ENCODE results near the gene XK.
"Not testable (repeated sequence)": the region's sequence is repeated elsewhere in the genome, so short reads cannot be mapped to it uniquely, and the experiment has no call there.

The XK gene, protein sequence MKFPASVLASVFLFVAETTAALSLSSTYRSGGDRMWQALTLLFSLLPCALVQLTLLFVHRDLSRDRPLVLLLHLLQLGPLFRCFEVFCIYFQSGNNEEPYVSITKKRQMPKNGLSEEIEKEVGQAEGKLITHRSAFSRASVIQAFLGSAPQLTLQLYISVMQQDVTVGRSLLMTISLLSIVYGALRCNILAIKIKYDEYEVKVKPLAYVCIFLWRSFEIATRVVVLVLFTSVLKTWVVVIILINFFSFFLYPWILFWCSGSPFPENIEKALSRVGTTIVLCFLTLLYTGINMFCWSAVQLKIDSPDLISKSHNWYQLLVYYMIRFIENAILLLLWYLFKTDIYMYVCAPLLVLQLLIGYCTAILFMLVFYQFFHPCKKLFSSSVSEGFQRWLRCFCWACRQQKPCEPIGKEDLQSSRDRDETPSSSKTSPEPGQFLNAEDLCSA

DNA sequence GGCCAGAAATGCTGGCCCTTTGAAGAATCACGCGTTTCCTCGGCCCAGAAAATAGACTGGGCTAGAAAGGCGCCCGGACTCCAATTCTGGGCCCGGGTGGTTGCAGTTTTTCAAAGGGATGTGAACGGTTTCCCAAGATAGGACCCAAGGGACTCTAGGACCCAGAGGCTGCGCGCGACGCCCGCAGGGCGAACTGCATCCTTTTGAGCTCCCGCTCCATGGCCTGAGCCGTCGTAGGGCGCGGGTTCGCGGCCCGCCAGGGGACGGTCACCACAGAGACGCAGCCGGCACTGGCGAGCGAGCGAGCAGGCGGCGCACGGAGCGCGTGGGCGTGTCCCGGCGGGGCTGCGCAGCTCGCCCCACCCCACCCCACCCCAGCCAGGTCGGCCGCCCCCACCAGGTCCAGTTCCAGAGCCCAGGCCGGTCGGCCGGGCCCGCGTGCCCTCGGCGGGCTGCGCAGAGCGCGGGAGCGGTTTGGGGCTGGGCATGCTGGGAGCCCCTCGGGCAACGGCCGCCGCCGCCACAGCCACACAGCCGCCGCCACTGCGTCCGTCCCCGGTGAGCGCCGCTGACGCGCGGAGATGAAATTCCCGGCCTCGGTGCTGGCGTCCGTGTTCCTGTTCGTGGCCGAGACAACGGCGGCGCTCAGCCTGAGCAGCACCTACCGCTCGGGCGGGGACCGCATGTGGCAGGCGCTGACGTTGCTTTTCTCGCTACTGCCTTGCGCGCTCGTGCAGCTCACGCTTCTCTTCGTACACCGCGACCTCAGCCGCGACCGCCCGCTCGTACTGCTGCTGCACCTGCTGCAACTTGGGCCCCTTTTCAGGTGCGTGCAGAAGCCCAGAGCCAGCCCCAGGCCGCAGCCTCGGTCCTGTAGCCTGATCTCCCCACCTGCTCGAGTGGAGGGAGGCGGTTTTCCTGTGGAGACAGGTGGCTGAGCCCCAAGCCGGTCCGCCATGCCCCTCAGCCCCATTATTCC is at the start of gene XK:
Gene XK (plus strand): TSS at position 411 of the 979 bp plus-strand sequence. CDS start 171 bp downstream, at position 582.
- DNase-seq (ENCODE audit: low read depth in 4 of 4, low spot score in 1 of 4) = peak in 3 of 4 experiments; percentile 8 to 14 (median 9)

DNA sequence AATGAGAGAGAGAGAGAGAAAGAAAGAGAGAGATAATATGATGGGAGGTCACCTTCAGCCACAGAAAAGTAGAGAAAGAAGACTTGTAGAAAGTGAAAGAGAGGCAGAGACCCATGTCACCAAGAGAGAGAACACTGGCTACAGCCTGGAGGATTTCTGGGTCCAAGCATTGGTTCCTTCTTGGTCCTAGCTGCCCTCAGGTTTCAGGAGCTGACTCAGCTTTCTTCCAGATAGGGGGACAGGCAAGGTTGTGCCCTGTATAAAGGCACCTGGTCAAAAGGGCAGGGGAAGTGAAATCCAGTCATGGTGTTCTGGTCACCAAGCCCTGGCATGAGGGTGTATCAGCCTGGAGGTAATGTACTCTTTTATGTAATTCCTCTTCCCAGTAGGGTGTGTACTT is 47.5 kb upstream of the XK start:
- no peak for DNase-seq (ENCODE audit: low read depth in 4 of 4, low spot score in 1 of 4)

DNA sequence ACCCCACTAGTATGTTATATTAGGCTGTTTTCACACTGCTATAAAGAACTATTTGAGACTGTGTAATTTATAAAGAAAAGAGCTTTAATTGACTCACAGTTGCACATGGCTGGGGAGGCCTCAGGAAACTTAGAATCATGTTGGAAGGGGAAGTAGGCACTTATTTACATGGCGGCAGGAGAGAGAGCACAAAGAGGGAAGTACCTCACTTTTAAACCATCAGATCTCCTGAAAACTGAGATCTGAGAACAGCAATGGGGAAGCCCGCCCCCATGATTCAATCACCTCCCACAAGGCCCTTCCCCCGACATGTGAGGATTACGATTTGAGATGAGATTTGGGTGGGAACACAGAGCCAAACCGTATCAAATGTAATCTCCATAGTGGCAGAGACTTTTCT is 45.4 kb upstream of the XK start:
- no peak for DNase-seq (ENCODE audit: low read depth in 4 of 4, low spot score in 1 of 4)

DNA sequence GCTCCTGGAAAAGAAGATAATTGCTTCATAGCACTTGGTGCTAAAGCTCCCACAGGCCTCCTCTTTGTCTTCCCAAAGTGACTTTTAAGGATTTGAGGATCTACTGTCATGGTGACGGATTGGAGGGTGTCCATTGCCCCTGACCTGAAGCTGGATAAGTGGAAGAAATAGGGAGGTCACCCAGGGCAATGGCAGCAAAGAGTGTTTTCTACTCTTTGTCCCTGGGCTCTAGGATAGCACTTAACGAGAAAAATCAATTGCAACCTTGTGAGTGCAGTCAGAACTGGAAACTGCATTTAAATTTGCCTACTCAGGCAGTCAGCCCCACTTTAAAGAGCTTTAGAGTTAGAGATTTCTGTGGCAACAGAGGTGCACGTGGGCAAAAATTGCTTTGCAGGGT is 43.7 kb upstream of the XK start:
- no peak for DNase-seq (ENCODE audit: low read depth in 4 of 4, low spot score in 1 of 4)

DNA sequence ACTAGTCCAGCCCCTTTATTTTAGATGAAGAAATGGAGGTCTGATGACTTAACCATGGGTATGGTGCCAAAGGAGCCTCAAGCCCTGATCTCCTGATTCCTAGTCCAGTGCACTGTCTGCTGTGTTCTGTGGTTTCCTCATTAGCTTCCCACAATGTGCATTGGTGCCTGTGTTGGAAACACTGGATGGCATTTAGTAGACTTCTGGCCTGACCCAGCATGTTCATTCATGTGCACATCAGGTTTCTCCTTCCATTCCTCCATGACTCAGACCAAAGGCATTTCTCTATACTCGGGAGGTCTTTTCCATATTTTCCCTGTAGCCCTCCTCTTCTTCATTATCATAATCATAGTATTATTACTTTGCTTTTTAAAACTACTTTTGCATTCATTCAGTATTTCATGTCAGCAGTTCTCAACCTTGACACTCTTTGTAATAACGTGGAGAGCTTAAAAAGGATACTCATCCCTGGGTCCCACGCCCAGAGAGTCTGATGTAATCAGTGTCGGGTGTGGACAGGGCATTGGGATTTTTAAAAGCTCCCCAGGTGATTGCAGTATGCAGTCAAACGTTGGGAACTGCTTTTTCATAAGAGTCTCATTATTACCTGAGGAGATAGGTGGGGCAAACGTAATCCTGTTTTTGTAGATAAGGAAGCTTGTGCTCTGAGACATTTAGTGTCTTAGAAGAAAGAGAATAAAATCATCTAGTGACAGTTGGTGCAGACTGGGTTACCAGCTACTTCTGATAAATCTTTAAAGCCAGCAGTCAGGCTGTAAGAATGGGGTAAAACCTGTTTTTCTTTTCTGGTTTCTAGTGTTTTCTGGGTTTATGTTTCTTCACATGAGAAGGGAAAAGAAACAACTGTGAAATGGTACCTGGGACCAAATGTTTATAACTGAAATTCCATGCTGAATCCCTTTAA is 40.9 kb upstream of the XK start:
- no peak for DNase-seq (ENCODE audit: low read depth in 4 of 4, low spot score in 1 of 4)

GRCh38 chrX:37646254-37646653 is 39.3 kb upstream of the XK start:
- DNase-seq (ENCODE audit: low read depth in 4 of 4, low spot score in 1 of 4) = no peak

DNA sequence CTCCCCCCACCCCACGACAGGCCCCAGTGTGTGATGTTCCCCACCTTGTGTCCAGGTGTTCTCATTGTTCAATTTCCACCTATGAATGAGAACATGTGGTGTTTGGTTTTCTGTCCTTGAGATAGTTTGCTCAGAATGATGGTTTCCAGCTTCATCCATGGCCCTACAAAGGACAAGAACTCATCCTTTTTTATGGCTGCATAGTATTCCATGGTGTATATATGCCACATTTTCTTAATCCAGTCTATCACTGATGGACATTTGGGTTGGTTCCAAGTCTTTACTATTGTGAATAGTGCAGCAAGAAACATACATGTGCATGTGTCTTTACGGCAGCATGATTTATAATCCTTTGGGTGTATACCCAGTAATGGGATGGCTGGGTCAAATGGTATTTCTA is 34.7 kb upstream of the XK start:
- DNase-seq (ENCODE audit: low read depth in 4 of 4, low spot score in 1 of 4) = not testable (repeated sequence)

- no peak for DNase-seq (ENCODE audit: low read depth in 4 of 4, low spot score in 1 of 4)
Measured at GRCh38 chrX:37651921-37652452, 33.6 kb upstream of the XK start.

DNA sequence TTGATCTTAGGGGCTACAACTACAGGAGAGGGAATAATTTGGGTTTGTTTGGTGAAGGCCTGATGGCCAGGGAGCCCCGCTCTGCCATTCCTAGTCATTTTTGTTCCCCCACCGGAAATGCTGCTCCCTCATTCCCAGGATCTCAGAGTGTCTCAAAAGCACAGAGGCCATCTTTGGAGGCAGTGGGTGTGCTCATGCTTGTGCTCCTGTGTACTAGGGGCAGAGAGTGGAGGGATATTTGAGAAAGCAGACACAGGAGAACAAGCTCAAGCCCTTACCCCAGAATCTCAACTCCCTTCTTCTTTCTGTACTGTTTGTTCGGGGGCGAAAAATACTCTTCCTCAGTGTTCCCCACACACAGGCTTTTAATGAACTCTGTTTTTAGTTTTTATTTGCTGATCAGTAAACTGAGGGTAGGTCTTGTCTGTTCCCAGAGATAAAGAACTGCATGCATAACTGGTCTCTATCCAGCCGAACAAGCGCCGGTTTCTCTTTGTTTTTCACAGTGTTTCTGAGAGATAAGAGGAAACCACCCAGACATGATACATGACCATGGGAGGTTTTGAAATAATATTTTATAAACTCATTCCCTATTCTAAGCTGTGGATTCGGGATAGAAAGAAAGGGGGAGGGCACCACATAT is 32.9 kb upstream of the XK start:
- DNase-seq (ENCODE audit: low read depth in 4 of 4, low spot score in 1 of 4) = no peak

DNA sequence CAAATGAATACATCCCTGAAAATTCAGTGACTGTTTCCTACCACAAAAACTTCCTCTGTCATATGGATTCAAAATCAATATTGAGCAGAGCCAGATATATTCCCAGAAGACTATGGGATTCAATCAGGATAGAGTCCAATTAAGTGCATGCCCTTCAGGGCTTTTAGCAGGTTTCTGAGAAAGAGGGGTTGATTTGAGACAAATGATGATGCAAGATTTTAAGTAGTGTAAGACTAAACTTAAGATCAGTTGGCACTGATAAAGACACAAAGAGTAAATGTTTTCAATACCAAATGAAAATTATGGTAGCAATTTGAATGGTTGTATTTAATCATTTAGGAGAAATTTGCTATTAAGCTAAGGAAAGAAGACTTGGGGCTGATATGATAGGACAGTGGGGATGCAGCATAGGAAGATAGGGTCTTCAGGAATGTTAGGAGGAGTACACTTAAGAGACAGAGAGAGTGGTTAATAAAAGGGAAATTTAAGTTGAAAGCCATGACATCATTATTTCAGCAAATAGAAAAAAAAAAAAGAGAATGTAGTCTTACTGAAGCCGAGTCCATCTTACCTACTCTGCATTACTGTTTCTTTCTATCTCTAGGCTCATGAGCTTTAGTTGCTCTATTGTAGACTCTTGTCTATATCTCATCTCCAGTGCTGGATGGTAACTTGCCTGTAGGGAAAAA is 32.0 kb upstream of the XK start:
- DNase-seq (ENCODE audit: low read depth in 4 of 4, low spot score in 1 of 4) = no peak

DNA sequence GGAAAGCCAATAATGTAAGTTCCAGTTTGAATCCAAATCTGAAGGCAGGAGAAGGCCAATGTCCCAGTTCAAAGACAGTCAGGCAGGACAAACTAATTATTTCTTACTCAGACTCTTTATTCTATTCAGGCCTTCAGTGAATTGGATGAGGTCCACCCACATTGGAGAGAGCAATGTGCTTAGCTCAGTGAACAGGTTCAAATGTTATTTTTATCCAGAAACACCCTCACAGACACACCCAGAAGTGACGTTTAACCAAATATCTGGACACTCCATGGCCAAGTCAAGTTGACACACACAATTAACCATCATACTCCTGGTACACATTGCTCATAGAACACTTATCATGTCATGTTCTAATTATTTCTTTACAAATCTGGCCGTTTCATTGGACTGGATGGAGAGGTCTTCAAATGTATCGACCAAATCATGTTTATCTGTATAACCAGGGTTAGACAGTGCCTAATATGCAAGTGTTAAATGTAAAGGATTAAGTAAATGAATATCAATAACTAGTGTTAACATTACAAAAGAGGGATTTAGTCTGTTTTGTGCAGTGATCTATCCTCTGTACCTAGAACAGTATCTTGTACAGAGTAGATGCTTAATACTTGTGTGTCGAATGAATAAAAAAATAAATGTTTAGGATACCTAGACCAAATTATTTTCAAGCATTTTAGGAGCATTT is 27.1 kb upstream of the XK start:
- DNase-seq (ENCODE audit: low read depth in 4 of 4, low spot score in 1 of 4) = no peak

GRCh38 chrX:37659047-37659446 is 26.5 kb upstream of the XK start:
- DNase-seq (ENCODE audit: low read depth in 4 of 4, low spot score in 1 of 4) = no peak

DNA sequence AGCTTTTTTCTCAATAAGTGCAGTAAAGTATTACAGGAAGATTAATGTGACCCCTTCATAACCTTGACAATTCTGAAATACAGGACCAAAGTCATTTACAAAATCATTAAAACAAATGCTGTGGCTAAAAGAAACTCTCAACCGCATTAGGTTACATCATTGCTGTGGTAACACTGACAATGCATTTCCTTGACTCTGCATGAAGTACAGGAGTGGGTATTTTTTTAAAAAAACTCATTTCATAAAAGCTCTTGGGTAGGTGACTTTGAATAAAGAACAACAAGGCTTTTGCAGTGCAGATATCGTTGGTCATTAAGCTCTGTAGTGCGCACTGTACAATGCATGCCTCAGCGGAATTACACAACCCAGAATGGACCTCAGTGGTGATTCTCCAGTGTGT is 23.4 kb upstream of the XK start:
- no peak for DNase-seq (ENCODE audit: low read depth in 4 of 4, low spot score in 1 of 4)

DNA sequence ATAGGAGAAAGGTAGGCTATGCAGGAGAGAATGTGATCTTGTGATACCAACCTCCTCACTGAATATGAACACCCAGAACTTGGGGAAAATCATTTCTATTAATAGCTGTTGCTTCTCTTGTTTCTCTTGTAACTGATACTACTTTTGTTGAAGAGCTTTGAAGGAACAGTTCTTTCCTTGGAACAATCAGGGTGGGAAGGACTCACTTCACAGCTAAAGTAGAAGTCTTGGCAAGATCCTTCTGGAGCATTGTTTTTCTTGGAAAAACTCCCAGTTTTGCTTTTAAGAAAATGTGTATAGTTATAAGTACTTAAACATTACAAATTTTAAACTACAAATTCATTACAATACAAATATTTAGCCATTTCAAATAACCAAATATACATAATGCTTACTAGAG is 19.1 kb upstream of the XK start:
- no peak for DNase-seq (ENCODE audit: low read depth in 4 of 4, low spot score in 1 of 4)

DNA sequence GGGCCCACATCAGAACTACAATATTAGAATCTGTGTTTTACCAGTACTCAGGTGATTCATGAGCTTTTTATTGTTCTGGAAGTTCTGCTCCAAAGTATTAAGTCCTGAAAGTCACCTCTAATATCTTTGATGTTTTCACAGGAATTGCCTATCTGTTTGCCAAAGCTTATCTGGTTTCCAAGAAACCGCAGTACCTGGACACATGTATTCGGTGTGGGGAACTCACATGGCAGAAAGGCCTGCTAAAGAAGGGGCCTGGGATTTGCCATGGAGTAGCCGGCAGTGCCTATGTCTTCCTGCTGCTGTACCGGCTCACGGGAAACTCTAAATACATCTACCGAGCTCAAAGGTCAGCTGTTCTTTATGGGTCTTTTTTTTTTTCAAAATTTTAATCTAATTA is 18.4 kb upstream of the XK start:
- DNase-seq (ENCODE audit: low read depth in 4 of 4, low spot score in 1 of 4) = no peak

GRCh38 chrX:37672563-37672962 is 13.0 kb upstream of the XK start:
- no peak for DNase-seq (ENCODE audit: low read depth in 4 of 4, low spot score in 1 of 4)

DNA sequence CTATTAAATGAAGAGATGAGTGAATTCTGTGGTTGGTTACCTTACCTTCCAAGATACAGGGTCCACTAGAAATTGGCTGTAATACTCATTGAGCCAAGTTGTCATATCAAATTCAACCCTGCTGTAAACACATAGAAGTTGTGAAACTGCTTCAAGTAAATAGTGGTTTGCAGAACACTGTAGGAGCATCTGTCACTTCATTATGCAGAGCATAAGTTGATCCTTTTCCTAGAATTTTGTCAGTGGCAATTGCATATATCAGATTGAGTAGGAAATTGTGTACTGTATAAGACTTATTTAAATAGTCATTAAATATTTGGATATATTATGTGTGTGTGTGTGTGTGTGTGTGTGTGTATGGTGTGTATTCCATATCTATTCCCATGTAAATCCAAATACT is 8.8 kb upstream of the XK start:
- DNase-seq (ENCODE audit: low read depth in 4 of 4, low spot score in 1 of 4) = no peak

DNA sequence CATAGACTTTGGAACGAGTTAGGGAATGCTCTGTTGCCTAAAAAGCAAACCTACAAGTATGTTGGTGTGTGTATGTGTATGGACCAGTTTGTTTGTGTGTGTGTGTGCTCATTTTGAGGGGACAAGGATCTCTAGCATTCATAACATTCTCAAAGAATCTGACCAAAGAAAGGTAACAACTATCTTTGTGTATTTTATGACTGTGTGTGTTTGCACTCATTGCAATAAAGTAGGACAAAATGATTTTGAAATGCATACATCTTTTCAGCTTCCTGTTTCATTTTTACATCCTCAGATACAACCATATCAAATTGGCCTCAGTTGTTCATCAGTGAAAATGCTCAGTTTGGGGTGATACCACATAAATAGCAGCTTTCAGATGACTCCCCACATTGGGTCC is 8.3 kb upstream of the XK start:
- no peak for DNase-seq (ENCODE audit: low read depth in 4 of 4, low spot score in 1 of 4)

DNA sequence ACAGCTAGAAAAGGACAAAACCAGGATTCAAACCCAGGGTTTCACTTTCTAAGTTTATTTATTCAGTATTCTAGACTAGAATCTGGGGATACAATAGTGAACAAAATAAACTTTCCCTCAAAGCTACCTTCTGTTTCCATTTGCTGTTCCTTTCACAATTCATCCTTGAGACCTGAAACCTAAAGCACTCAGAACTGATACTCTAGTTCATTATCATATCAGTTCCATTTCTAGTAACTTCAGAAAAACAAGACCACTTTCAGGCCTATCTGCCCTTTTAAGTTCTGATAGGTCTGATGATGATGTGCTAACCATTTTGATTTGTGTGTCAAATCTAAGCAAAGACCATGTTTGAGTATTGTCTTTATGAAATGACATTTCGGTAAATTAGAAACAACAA is 7.8 kb upstream of the XK start:
- no peak for DNase-seq (ENCODE audit: low read depth in 4 of 4, low spot score in 1 of 4)

Data from stimulated activated CD4-positive, alpha-beta T cell treated with anti-CD3 and anti-CD28 coated beads, Interleukin-1b, Interleukin-23, amount 100 ng/mL, for 24 hours (primary cell).